ENCODE data around the gene PPP1R12A. TPM values are rescaled to one million over a fixed set of nuclear protein-coding genes. Genes with fewer than 3 reads are reported as not detected.
"Not testable (repeated sequence)": the region's sequence is repeated elsewhere in the genome, so short reads cannot be mapped to it uniquely, and the experiment has no call there.

PPP1R12A gene
- total and polyA plus RNA-seq, 8 donors, result 6.1 to 31.7 (median 14.8) TPM

DNA sequence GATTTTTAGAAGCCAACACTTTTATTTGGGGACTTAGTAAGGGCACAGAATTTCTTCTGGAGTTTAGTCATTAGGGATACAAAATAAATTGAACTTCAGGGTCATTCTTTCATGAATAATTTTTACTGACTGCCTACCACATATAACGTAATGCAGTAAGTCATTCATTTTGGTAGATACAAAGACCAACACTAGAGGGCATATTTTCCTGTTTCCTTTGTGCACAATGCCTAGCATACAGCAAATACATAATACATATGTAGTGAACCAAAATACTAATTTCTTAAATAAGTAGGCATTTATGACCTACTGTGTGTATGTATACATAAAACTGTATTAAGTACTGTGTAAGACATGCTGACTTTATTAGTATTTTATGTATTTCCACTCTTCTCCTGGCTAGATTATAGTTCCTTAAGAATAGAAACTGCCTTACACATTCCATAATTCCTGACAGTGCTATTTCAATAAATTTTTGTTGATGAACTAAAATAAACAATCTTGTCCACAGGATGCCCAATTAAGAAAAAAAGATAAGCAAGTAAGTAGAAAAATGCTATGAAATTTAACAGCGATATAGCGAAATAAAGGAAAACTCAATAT lies 47.9 kb downstream of the PPP1R12A start:
- Histone ChIP-seq H3K27me3 (no peaks in the 10 kb centered on the region), H3K4me1 (peaks cover 0 to 20% (median 18%) of the 10 kb centered on the region in 3 donors), H3K4me3 (no peak overlapping the region), H3K9me3 (no peaks in the 10 kb centered on the region), H3K27ac (no peak overlapping the region), H3K36me3 (no peaks in the 10 kb centered on the region)
- peak; percentile 75 for FAIRE-seq
- intact Hi-C loops (cut with DNase I), result no loop called here
- WGBS, 2 donors, result 66% methylated on average over 3 of the region's 3 CpGs
- TF ChIP-seq, protein P1, sequence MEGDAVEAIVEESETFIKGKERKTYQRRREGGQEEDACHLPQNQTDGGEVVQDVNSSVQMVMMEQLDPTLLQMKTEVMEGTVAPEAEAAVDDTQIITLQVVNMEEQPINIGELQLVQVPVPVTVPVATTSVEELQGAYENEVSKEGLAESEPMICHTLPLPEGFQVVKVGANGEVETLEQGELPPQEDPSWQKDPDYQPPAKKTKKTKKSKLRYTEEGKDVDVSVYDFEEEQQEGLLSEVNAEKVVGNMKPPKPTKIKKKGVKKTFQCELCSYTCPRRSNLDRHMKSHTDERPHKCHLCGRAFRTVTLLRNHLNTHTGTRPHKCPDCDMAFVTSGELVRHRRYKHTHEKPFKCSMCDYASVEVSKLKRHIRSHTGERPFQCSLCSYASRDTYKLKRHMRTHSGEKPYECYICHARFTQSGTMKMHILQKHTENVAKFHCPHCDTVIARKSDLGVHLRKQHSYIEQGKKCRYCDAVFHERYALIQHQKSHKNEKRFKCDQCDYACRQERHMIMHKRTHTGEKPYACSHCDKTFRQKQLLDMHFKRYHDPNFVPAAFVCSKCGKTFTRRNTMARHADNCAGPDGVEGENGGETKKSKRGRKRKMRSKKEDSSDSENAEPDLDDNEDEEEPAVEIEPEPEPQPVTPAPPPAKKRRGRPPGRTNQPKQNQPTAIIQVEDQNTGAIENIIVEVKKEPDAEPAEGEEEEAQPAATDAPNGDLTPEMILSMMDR (IDR thresholded peaks at IDR 0.05), result peak in 3 of 4 donors; percentile 22 to 43 (median 27)
- ATAC-seq, result peak; percentile 61 to 89 (median 85)
- DNase-seq, result no peak

DNA sequence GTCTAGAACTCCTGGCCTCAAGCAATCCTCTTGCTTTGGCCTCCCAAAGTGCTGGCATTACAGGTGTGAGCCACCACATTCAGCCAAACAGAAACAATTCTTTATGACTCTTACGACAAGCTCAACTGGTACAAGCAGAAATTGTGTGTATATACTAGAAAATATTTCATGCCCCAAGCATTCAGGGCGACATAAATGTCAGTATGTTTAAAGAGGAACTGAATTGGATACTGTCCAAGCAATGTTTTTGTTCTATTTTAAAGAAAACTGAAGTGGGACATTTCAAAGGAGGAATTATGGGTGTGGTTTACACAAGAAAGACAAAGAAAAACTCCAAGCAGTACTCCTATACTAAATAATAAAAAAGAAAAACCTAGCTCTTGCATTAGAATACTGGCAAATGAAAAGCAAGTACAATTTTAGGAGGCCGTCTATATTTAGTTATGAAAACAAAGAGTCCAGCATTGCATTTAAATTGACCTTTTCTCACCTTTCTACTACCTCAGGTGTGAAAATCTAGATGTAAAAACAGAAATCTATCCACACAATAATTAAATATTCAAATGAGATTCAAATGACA lies 48.9 kb downstream of the PPP1R12A start:
- FAIRE-seq (no peak), DNase-seq (no peak), ATAC-seq (no peak)
- Histone ChIP-seq H3K36me3 (no peaks in the 10 kb centered on the region), H3K27me3 (no peaks in the 10 kb centered on the region), H3K27ac (no peak overlapping the region), H3K4me1 (peaks cover 0 to 20% (median 18%) of the 10 kb centered on the region in 3 donors), H3K4me3 (no peak overlapping the region), H3K9me3 (no peaks in the 10 kb centered on the region)
- WGBS, 2 donors, result 80% methylated on average over 3 of the region's 3 CpGs
- intact Hi-C loops (cut with DNase I), result no loop called here
- TF ChIP-seq, protein P1 (IDR thresholded peaks at IDR 0.05), result no peak

DNA sequence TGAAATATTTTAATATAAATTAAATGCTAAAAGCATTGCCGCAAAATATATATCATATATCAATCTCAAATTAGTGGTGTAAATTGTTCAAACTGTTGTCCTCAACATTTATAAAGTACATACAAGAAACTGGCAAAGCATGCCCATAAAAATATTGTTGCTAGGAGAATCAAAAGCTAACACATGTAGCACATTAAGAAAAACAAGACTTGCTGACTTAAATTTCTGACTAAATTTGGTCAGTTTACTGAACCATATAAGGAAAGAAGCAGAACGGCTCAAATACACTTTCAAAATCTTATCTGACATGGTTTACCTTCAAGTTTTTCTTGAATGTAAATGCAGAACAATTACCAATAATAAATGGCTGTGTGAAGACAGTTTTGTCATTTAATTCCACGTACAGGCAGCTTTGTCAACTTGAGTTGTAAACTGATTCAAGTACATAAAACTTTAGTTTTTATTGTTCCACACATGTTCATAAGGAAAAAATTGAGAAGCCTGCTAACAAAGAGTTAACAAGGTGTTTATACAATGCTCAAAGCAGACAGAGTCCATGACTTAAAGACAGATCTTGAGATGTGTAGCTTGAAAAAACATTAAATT lies 50.4 kb downstream of the PPP1R12A start:
- peaks cover 0 to 20% (median 18%) of the 10 kb centered on the region in 3 donors for H3K4me1 ChIP-seq

DNA sequence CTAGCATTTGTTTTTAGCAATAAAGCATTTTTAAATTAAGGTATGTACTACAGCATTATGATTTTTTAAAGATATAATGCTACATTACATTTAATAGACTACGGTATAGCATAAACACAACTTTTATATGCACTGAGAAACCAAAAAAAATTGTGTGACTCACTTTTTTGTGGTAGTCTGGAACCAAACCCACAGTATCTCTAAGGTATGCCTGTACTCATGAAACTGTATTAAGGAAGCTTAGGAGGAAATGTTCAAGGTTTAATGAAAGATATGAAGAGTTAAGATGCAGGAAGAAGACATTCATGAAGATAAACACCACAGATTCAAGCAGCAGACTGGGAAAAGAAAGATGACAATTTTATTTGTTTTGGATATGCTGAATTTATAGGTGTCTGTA lies 51.7 kb downstream of the PPP1R12A start:
- 90 to 98% methylated on average over 1 of the region's 1 CpG for WGBS, 2 donors
- H3K4me3 ChIP-seq, result no peak overlapping the region
- H3K9me3 ChIP-seq, result no peaks in the 10 kb centered on the region
- no peaks in the 10 kb centered on the region for H3K27me3 ChIP-seq
- intact Hi-C loops (cut with DNase I), result no loop called here
- TF ChIP-seq, protein P1 (IDR thresholded peaks at IDR 0.05), result no peak
- ATAC-seq (no peak), FAIRE-seq (no peak), DNase-seq (no peak)
- H3K27ac ChIP-seq, result no peak overlapping the region
- H3K4me1 ChIP-seq, result peaks cover 0 to 16% (median 15%) of the 10 kb centered on the region in 3 donors
- no peaks in the 10 kb centered on the region for H3K36me3 ChIP-seq

More for the DNA sequence above, 50.4 kb downstream of the PPP1R12A start:
- H3K36me3 ChIP-seq, result no peaks in the 10 kb centered on the region
- intact Hi-C loops (cut with DNase I), result no loop called here
- no peaks in the 10 kb centered on the region for H3K9me3 ChIP-seq
- no peak overlapping the region for H3K4me3 ChIP-seq
- no peak overlapping the region for H3K27ac ChIP-seq
- FAIRE-seq (no peak), ATAC-seq (no peak), DNase-seq (no peak)
- H3K27me3 ChIP-seq, result no peaks in the 10 kb centered on the region
- TF ChIP-seq, protein P1 (IDR thresholded peaks at IDR 0.05), result no peak
- 68 to 72% methylated on average over 3 of the region's 3 CpGs for WGBS, 2 donors

DNA sequence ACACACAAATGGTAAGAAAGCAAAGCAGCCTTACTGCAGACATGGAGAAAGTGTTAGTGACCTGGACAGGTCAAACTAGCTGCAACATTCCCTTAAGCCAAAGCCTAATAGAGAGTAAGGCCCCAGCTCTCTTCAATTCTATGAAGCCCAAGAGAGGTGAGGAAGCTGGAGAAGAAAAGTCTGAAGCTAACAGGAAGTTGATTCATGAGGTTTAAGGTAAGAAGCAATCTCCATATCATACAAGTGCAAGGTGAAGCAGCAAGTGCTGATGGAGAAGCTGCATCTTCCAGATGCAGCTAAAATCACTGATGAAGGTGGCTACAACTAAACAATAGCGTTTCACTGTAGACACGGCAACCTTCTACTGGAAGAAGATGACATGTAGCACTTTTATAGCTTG lies 53.5 kb downstream of the PPP1R12A start:
- Histone ChIP-seq H3K36me3 (no peaks in the 10 kb centered on the region), H3K27ac (no peak overlapping the region), H3K27me3 (no peaks in the 10 kb centered on the region), H3K4me1 (peaks cover 0 to 6% (median 6%) of the 10 kb centered on the region in 3 donors), H3K9me3 (no peaks in the 10 kb centered on the region), H3K4me3 (no peak overlapping the region)
- intact Hi-C loops (cut with DNase I), result no loop called here
- TF ChIP-seq, protein P1 (IDR thresholded peaks at IDR 0.05), result no peak
- ATAC-seq, result no peak
- WGBS, 2 donors, result 95 to 97% methylated on average over 2 of the region's 2 CpGs
- no peak for DNase-seq
- no peak for FAIRE-seq

DNA sequence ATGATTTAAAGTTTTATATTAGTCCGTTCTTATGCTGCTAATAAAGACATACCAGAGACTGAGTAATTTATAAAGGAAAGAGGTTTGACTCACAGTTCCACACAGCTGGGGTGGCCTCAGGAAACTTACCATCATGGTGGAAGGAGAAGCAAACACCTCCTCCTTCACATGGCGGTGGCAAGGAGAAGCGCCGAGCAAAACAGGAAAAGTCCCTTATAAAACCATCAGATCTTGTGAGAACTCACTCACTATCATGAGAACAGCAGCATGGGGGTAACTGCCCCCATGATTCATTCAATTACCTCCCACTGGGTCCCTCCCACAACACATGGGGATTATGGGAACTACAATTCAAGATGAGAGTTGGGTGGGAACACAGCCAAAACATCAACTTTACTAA lies 56.4 kb downstream of the PPP1R12A start:
- H3K27ac ChIP-seq; H3K4me3 ChIP-seq; FAIRE-seq; DNase-seq; H3K9me3 ChIP-seq; intact Hi-C loops (cut with DNase I); H3K4me1 ChIP-seq; H3K27me3 ChIP-seq; ATAC-seq; H3K36me3 ChIP-seq: not testable (repeated sequence)
- 95 to 98% methylated on average over 4 of the region's 4 CpGs for WGBS, 2 donors
